HepG2 (cell line): ENCODE measurements around the gene AADACL2. TPM values are rescaled to one million over a fixed set of nuclear protein-coding genes. Genes with fewer than 3 reads are reported as not detected.

Experiments used
- ATAC-seq: fragments of 200-7000 bp; cut with Tn5 transposase; 3 replicates; pipeline ENCODE4 v1.9.1; 2020; ENCODE audit warnings: mild to moderate bottlenecking, moderate library complexity
- BruUV-seq: library from RNA; stranded (reverse); fragments of 400-500 nt; replicated peaks from 2 replicates; lab custom pipeline; 2021; lab: Mats Ljungman, UMichigan
- CTCF ChIA-PET: fragments of 300-600 bp; formaldehyde crosslinking; extraction: SDS; loops from one replicate; lab custom pipeline; 2021; ENCODE audit warnings: low total read pairs, inconsistent platforms, low intra/inter-chr PET ratio; lab: Yijun Ruan, JAX
- POLR2A ChIA-PET: fragments of 350-600 bp; sonication (Branson Sonifier 250); formaldehyde crosslinking; loops from one replicate; lab custom pipeline; 2020; ENCODE audit warnings: antibody characterized with exemption, inconsistent platforms; lab: Yijun Ruan, JAX
- DNase-seq: peaks from one replicate; pipeline ENCODE4 v3.0.0-alpha.2; 2015; ENCODE audit warnings: low spot score
- FAIRE-seq: peaks from 3 replicates; lab custom pipeline; 2011; peaks lifted over from hg19 to GRCh38; lab: Jason Lieb, UNC
- H2AFZ ChIP-seq: one replicate; pipeline ENCODE4 v1.6.1; 2011; ENCODE audit warnings: low read length, inconsistent platforms
- H3K27ac ChIP-seq: fragments of 300-600 bp; 3 replicates; pipeline ENCODE4 v1.8.0; 2011; ENCODE audit warnings: mixed run types, mild to moderate bottlenecking, mixed read lengths, low read length, inconsistent platforms; ENCODE audit not compliant: insufficient read depth; ENCODE audit errors: extremely low read length
- H3K27me3 ChIP-seq, 2 experiments: fragments of 200-600 bp in 1 of 2; 2 replicates in 1 of 2; 3 replicates in 1 of 2; pipeline versions ENCODE4 v1.6.0 to v1.8.0; 2011; ENCODE audit warnings: low read length in 2 of 2, mild to moderate bottlenecking in 2 of 2, moderate library complexity in 2 of 2, inconsistent platforms in 1 of 2; ENCODE audit not compliant: insufficient read depth in 2 of 2, control insufficient read depth in 1 of 2
- H3K36me3 ChIP-seq, 2 experiments: fragments of 200-600 bp in 1 of 2; replicated peaks in 1 of 2; 2 replicates in 1 of 2; 3 replicates in 1 of 2; pipeline versions ENCODE4 v1.5.1 to v1.8.0; 2011; ENCODE audit warnings: low read length in 2 of 2, inconsistent platforms in 1 of 2; ENCODE audit not compliant: insufficient read depth in 2 of 2, control insufficient read depth in 1 of 2
- H3K4me1 ChIP-seq: 2 replicates; pipeline ENCODE4 v1.5.1; 2012; ENCODE audit warnings: low read length, inconsistent platforms; ENCODE audit not compliant: insufficient read depth
- H3K4me2 ChIP-seq: 2 replicates; pipeline ENCODE4 v1.6.0; 2011; ENCODE audit warnings: low read depth, low read length, inconsistent platforms
- H3K4me3 ChIP-seq, 3 experiments: fragments of 200-600 bp in 1 of 3; sonication (generic), shearing (Covaris generic) in 1 of 3; replicated peaks in 1 of 3; 2 replicates each; pipeline ENCODE4 v1.5.1; 2011 to 2016; ENCODE audit warnings: low read length in 3 of 3, inconsistent platforms in 2 of 3, low read depth in 2 of 3, mild to moderate bottlenecking in 2 of 3, control low read depth in 1 of 3, mixed read lengths in 1 of 3; ENCODE audit not compliant: insufficient read depth in 1 of 3
- H3K79me2 ChIP-seq: one replicate; pipeline ENCODE4 v1.6.1; 2011; ENCODE audit warnings: low read length, inconsistent platforms; ENCODE audit not compliant: insufficient read depth
- H3K9ac ChIP-seq: 2 replicates; pipeline ENCODE4 v1.6.0; 2011; ENCODE audit warnings: mild to moderate bottlenecking, low read depth, low read length, inconsistent platforms; ENCODE audit not compliant: insufficient read depth
- H3K9me3 ChIP-seq: 2 replicates; pipeline ENCODE4 v1.5.1; 2012; ENCODE audit warnings: mild to moderate bottlenecking, low read length
- H4K20me1 ChIP-seq: 2 replicates; pipeline ENCODE4 v1.6.0; 2011; ENCODE audit warnings: inconsistent platforms, mild to moderate bottlenecking, low read length, moderate library complexity; ENCODE audit not compliant: insufficient read depth
- ESRRA ChIP-seq: sonication (generic); formaldehyde crosslinking; IDR thresholded peaks from 2 replicates; pipeline ENCODE4 v1.5.1; 2020; ENCODE audit warnings: mild to moderate bottlenecking, low read depth, missing genetic modification reagents
- SPEN ChIP-seq: sonication (generic); formaldehyde crosslinking; IDR thresholded peaks from 2 replicates; pipeline ENCODE4 v1.5.1; 2020; ENCODE audit warnings: low read depth, mild to moderate bottlenecking, missing genetic modification reagents
- SYNCRIP ChIP-seq: fragments of 200-400 bp; formaldehyde crosslinking; IDR thresholded peaks from 2 replicates; pipeline ENCODE4 v1.6.1; 2018; ENCODE audit warnings: mild to moderate bottlenecking, low read depth, low read length; ENCODE audit not compliant: insufficient read depth
- ZNF17 ChIP-seq: sonication (generic); formaldehyde crosslinking; IDR thresholded peaks from 2 replicates; pipeline ENCODE4 v1.5.0; 2020; ENCODE audit warnings: mild to moderate bottlenecking, missing genetic modification reagents
- ZNF235 ChIP-seq: sonication (generic); formaldehyde crosslinking; IDR thresholded peaks from 2 replicates; pipeline ENCODE4 v1.8.1; 2023; ENCODE audit warnings: mild to moderate bottlenecking, missing genetic modification reagents, borderline replicate concordance
- ZNF749 ChIP-seq: sonication (generic); formaldehyde crosslinking; IDR thresholded peaks from 2 replicates; pipeline ENCODE4 v1.8.0; 2022; ENCODE audit warnings: mild to moderate bottlenecking, missing genetic modification reagents, moderate library complexity, borderline replicate concordance
- WGBS: methylation state at CpG from one replicate; pipeline ENCODE4 v1.1.6; 2017; ENCODE audit warnings: low lambda C conversion rate; 5-methylcytosine and 5-hydroxymethylcytosine counted together
- in situ Hi-C: cut with HindIII; loops from 2 replicates; pipeline ENCODE4 v1.10.0; 2017; ENCODE audit warnings: low pct_unique_long_range_greater_than_20kb; ENCODE audit not compliant: extremely low pct_ligation_motif_present
- intact Hi-C: fragments of 100-400 bp; cut with micrococcal nuclease; formaldehyde crosslinking; loops from one replicate; pipeline ENCODE4 v1.10.0; 2022; ENCODE audit not compliant: unreplicated experiment
- polyA plus RNA-seq, 8 experiments: library from polyadenylated mRNA; depleted of rRNA in 3 of 8; stranded (reverse) in 7 of 8; unstranded in 1 of 8; fragments of >200 nt; fragmentation: Illumina TruSeq in 4 of 8; extraction: Trizol in 4 of 8; gene quantifications; 2 replicates each; pipeline versions ENCODE4 v1.2.1 to v1.2.3, GENCODE V29; 2011 to 2016; ENCODE audit warnings: low read depth in 4 of 8, missing spikeins in 1 of 8, mixed read lengths in 1 of 8; ENCODE audit not compliant: insufficient read depth in 1 of 8
- total RNA-seq, 5 experiments: library from RNA; depleted of rRNA; stranded (reverse); fragments of >200 nt; fragmentation: Illumina TruSeq; extraction: Trizol; gene quantifications; 2 replicates each; pipeline ENCODE4 v1.2.3, GENCODE V29; 2016; ENCODE audit warnings: low read depth in 1 of 5
- TF ChIP-seq, protein P1 (sequence below): fragments of 450-650 bp; IDR thresholded peaks from 2 replicates; pipeline ENCODE4 v1.6.1; 2017; ENCODE audit warnings: mild to moderate bottlenecking

The AADACL2 gene
- total and polyA plus RNA-seq, 2 of the 13 experiments (the other 11 are each of a cell fraction or from before 2014, with no cell fraction given), result not detected

DNA sequence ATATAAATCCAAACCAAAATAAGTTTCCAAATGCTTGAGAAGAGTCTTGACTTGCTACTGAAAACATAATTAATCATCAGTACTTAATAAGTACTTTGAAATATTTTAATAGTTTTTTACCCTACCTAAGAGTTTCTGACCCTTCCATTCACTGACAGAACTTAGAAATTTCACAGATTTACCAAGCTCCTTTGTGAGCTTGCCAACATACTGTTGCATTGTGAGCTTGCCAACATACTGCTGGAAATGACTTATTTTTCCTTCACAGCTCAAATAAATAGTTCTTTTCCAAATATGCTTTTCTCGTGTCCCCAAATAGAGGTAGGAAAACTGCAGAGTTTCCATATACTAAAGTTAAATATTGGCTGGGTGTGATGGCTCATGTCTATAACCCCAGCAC is 70.5 kb downstream of the AADACL2 start:
- ATAC-seq, result no peak
- ChIA-PET CTCF (no interaction called here), POLR2A (no interaction called here)
- WGBS, result 84% methylated on average over 1 of the region's 1 CpG
- FAIRE-seq, result no peak
- Histone ChIP-seq H2AFZ (no peak overlapping the region), H3K4me3 (no peak overlapping the region), H3K27ac (no peak overlapping the region), H3K36me3 (no peaks in the 10 kb centered on the region), H4K20me1 (no peaks in the 10 kb centered on the region), H3K79me2 (no peaks in the 10 kb centered on the region), H3K4me1 (peaks cover 14% of the 10 kb centered on the region), H3K9me3 (peaks cover 29% of the 10 kb centered on the region), H3K27me3 (no peaks in the 10 kb centered on the region), H3K9ac (no peak overlapping the region), H3K4me2 (no peak overlapping the region)
- no peak for TF ChIP-seq SPEN (CRISPR knock-in tag)
- no peak for TF ChIP-seq ESRRA (CRISPR knock-in tag)
- TF ChIP-seq ZNF235 (CRISPR knock-in tag), result no peak
- TF ChIP-seq SYNCRIP, result no peak
- TF ChIP-seq ZNF17 (CRISPR knock-in tag), result no peak
- TF ChIP-seq ZNF749 (CRISPR knock-in tag), result no peak
- TF ChIP-seq, protein P1, sequence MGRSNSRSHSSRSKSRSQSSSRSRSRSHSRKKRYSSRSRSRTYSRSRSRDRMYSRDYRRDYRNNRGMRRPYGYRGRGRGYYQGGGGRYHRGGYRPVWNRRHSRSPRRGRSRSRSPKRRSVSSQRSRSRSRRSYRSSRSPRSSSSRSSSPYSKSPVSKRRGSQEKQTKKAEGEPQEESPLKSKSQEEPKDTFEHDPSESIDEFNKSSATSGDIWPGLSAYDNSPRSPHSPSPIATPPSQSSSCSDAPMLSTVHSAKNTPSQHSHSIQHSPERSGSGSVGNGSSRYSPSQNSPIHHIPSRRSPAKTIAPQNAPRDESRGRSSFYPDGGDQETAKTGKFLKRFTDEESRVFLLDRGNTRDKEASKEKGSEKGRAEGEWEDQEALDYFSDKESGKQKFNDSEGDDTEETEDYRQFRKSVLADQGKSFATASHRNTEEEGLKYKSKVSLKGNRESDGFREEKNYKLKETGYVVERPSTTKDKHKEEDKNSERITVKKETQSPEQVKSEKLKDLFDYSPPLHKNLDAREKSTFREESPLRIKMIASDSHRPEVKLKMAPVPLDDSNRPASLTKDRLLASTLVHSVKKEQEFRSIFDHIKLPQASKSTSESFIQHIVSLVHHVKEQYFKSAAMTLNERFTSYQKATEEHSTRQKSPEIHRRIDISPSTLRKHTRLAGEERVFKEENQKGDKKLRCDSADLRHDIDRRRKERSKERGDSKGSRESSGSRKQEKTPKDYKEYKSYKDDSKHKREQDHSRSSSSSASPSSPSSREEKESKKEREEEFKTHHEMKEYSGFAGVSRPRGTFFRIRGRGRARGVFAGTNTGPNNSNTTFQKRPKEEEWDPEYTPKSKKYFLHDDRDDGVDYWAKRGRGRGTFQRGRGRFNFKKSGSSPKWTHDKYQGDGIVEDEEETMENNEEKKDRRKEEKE, result no peak
- intact Hi-C loops (no loop called here), in situ Hi-C loops (no loop called here)
- no peak for DNase-seq
- no TSS peak for BruUV-seq
